Chondrocyte (in vitro differentiated cells): ENCODE measurements around the gene PDK2. TPM values are rescaled to one million over a fixed set of nuclear protein-coding genes. Genes with fewer than 3 reads are reported as not detected.

Experiments used
- DNase-seq: peaks from one replicate; pipeline ENCODE4 v3.0.0; 2021; ENCODE audit warnings: mixed read lengths, low spot score
- H3K27ac Mint-ChIP-seq: one replicate; pipeline ENCODE4 v1.8.0; 2021; ENCODE audit warnings: mild to moderate bottlenecking, moderate library complexity, mixed read lengths; ENCODE audit not compliant: unreplicated experiment
- H3K27me3 Mint-ChIP-seq: 2 replicates; pipeline ENCODE4 v1.8.0; 2021; ENCODE audit warnings: low read depth, mixed read lengths
- H3K36me3 Mint-ChIP-seq: 2 replicates; pipeline ENCODE4 v1.8.0; 2021; ENCODE audit warnings: low read depth, mixed read lengths
- H3K4me1 Mint-ChIP-seq: 2 replicates; pipeline ENCODE4 v1.8.0; 2021; ENCODE audit warnings: low read depth, mild to moderate bottlenecking, mixed read lengths
- H3K4me3 Mint-ChIP-seq: one replicate; pipeline ENCODE4 v1.8.0; 2021; ENCODE audit warnings: mild to moderate bottlenecking, moderate library complexity, mixed read lengths; ENCODE audit not compliant: unreplicated experiment
- H3K9me3 Mint-ChIP-seq: 2 replicates; pipeline ENCODE4 v1.8.0; 2021; ENCODE audit warnings: low read depth, mixed read lengths
- CTCF ChIP-seq: fragments of 200-600 bp; sonication (generic); IDR thresholded peaks from 2 replicates; pipeline ENCODE4 v1.5.0; 2021; ENCODE audit warnings: antibody characterized with exemption, mild to moderate bottlenecking, moderate library complexity
- total RNA-seq: library from RNA; stranded (reverse); gene quantifications from 3 replicates; pipeline ENCODE4 v1.2.1, GENCODE V29; 2021

The PDK2 gene
- total RNA-seq, 1 donor from 2014 or later = 31.1 TPM

- peak overlapping the region; percentile 64 for H3K27ac Mint-ChIP-seq
- H3K27me3 Mint-ChIP-seq = no peaks in the 10 kb centered on the region
- no peak for DNase-seq
- no peaks in the 10 kb centered on the region for H3K36me3 Mint-ChIP-seq
- H3K4me1 Mint-ChIP-seq = peaks cover 18% of the 10 kb centered on the region
- H3K9me3 Mint-ChIP-seq = no peaks in the 10 kb centered on the region
- peak; percentile 97 for TF ChIP-seq CTCF
- peak overlapping the region; percentile 80 for H3K4me3 Mint-ChIP-seq
These were observed 66.1 kb downstream of the PDK2 start for GRCh38 chr17:50161023-50161910.

Other genes with a start within 250 kb of the PDK2 start
- not detected in 3 replicates for gene TAC4, start 247.3 kb upstream of the PDK2 start, total RNA-seq
- gene DLX4, start 126.2 kb upstream of the PDK2 start, total RNA-seq = 0.12 TPM in 1 of 3 replicates, not detected in the others
- 0.10 TPM in 1 of 3 replicates, not detected in the others for gene DLX3, start 100.1 kb upstream of the PDK2 start, total RNA-seq
- 85.8 to 236 TPM (median 216 TPM) in 3 replicates for gene ITGA3, start 39.2 kb upstream of the PDK2 start, total RNA-seq
- 26.0 to 29.4 TPM (median 27.6 TPM) in 3 replicates for gene SAMD14, start 34.8 kb downstream of the PDK2 start, total RNA-seq
- 75.4 to 84.2 TPM (median 79.3 TPM) in 3 replicates for gene PPP1R9B, start 55.3 kb downstream of the PDK2 start, total RNA-seq
- gene SGCA, start 70.7 kb downstream of the PDK2 start, total RNA-seq = 0.85 to 5.5 TPM (median 1.3 TPM) in 3 replicates
- gene COL1A1, start 106.3 kb downstream of the PDK2 start, total RNA-seq = 34,852 to 36,120 TPM (median 35,333 TPM) in 3 replicates
- gene TMEM92, start 179.1 kb downstream of the PDK2 start, total RNA-seq = 1.6 to 1.7 TPM (median 1.7 TPM) in 3 replicates